Measurements from ENCODE around the gene TREX2.

- TF ChIP-seq CTCF (conservative IDR thresholded peaks at IDR 0.05; ENCODE audit: low read depth, low read length) (no peak), POLR2A (IDR thresholded peaks at IDR 0.05; ENCODE audit: low read depth, low read length) (no peak), ELK1 (IDR thresholded peaks at IDR 0.05; ENCODE audit: borderline replicate concordance, low read depth, low read length) (no peak), RFX5 (IDR thresholded peaks at IDR 0.05; ENCODE audit: low read depth, low read length) (no peak), MXI1 (IDR thresholded peaks at IDR 0.05; ENCODE audit: borderline replicate concordance, low read depth, low read length) (no peak), SMC3 (IDR thresholded peaks at IDR 0.05; ENCODE audit: low read depth, low read length) (no peak), RCOR1 (IDR thresholded peaks at IDR 0.05; ENCODE audit: insufficient replicate concordance, low read length) (no peak)
Observed at GRCh38 chrX:153474718-153475117, 28.9 kb upstream of the TREX2 start.

Measured in IMR-90 (cell line).